ENCODE results near the gene SLC25A13. TPM values are rescaled to one million over a fixed set of nuclear protein-coding genes. Genes with fewer than 3 reads are reported as not detected.

Gene SLC25A13
- total RNA-seq, 1 donor from 2014 or later: 12.0 TPM

GRCh38 chr7:96084881-96085553 lies 236.9 kb downstream of the SLC25A13 start:
- ATAC-seq: peak; percentile 78

GRCh38 chr7:96080027-96080426 lies 241.9 kb downstream of the SLC25A13 start:
- no peak for ATAC-seq

- no peak for ATAC-seq
Measured at GRCh38 chr7:96076350-96076707, 245.6 kb downstream of the SLC25A13 start.

GRCh38 chr7:96075510-96076349 lies 246.2 kb downstream of the SLC25A13 start:
- peak; percentile 72 for ATAC-seq

- ATAC-seq: no peak
Measured at GRCh38 chr7:96074871-96075270, 247.0 kb downstream of the SLC25A13 start.

All from esophagus mucosa (tissue), 1 donor.